ENCODE measurements around the gene NUDT14.

Gene NUDT14

DNA sequence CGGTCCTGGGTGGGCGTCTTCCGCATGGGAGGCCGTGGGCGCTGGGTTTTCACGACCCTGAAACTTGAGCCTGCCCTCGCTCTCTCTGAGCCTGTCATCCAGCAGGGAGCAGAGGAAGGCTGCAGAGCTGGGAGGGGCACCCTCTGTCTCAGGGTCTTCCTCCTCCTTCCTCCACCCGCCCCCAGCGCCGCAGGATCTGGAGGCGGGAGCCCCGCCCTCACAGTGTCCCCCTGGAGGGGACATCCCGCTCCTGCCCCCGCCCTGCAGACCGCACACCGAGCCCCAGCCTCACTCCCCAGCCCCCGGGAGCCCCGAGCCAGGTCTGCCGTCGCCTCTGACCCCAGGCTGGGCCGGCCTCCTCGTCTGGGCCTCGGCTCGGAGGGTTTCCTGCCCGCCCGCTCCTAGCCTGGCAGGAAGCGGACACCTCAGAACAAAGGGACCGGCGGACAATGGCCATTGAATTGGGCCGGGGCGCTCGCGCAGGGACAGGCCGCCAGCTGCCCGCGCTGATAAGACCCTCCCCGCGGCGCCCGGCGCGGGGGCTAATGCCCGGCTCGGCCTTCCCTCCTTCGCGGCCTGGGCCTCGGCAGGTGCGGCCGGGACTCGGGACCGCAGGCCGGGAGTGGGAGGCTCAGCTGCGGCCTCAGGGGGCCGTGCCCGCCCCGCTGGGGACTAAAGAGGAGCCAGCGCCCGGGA lies 15.3 kb upstream of the NUDT14 start:
- Histone ChIP-seq H3K4me3 (replicated peaks; ENCODE audit: low read depth, low read length) (no peak overlapping the region), H3K27me3 (replicated peaks; ENCODE audit: control insufficient read depth, insufficient read depth, low read length) (no peaks in the 10 kb centered on the region; the same call in 1 of the 2 replicates), H3K36me3 (ENCODE audit: control insufficient read depth, insufficient read depth, low read length) (no peaks in the 10 kb centered on the region)
- DNase-seq (ENCODE audit: extremely low read depth, insufficient read length), result no peak
- TF ChIP-seq, protein P1, sequence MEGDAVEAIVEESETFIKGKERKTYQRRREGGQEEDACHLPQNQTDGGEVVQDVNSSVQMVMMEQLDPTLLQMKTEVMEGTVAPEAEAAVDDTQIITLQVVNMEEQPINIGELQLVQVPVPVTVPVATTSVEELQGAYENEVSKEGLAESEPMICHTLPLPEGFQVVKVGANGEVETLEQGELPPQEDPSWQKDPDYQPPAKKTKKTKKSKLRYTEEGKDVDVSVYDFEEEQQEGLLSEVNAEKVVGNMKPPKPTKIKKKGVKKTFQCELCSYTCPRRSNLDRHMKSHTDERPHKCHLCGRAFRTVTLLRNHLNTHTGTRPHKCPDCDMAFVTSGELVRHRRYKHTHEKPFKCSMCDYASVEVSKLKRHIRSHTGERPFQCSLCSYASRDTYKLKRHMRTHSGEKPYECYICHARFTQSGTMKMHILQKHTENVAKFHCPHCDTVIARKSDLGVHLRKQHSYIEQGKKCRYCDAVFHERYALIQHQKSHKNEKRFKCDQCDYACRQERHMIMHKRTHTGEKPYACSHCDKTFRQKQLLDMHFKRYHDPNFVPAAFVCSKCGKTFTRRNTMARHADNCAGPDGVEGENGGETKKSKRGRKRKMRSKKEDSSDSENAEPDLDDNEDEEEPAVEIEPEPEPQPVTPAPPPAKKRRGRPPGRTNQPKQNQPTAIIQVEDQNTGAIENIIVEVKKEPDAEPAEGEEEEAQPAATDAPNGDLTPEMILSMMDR (IDR thresholded peaks at IDR 0.05; ENCODE audit: insufficient read depth, low read length, poor library complexity, severe bottlenecking), result no peak

DNA sequence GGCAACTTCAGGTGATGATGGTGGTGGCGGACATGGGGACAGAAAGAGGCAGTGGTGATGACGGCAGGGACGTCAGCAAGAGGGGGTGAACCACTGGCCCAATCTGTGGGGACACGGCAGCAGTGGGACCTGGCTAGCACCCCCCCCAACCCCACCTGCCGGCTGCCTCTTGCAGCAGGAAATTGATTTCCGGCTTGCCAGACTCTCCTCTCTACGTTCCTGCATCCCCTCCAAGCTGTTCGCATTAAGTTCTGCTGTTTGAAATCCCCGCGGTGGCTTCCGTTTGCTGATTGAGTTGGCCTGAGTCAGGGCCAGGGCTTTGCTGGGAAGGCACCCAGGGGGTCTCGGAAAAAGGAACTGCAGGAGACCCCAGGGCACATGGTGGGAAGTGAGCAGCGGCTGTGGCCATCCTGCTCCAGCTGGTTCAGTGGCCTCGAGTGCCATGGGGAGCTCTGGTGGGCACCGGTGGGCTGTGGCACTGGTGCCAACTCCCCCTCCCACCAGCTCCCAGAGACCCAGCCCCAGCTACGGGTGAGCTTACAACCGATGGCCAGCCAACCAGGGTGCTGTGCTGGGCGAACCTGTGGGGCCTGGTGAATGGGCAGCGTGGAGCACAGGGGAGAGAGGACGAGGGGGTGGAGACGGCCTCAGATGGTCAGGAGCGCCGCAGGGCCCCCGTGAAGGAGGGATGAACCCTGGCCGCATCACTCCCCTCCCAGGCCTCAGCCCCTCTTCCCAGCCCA lies 14.6 kb upstream of the NUDT14 start:
- TF ChIP-seq, protein P1 (IDR thresholded peaks at IDR 0.05; ENCODE audit: insufficient read depth, low read length, poor library complexity, severe bottlenecking), result no peak
- DNase-seq (ENCODE audit: extremely low read depth, insufficient read length), result no peak
- no peaks in the 10 kb centered on the region for H3K36me3 ChIP-seq (ENCODE audit: control insufficient read depth, insufficient read depth, low read length)
- no peaks in the 10 kb centered on the region; the same call in 1 of the 2 replicates for H3K27me3 ChIP-seq (replicated peaks; ENCODE audit: control insufficient read depth, insufficient read depth, low read length)
- H3K4me3 ChIP-seq (replicated peaks; ENCODE audit: low read depth, low read length), result no peak overlapping the region

DNA sequence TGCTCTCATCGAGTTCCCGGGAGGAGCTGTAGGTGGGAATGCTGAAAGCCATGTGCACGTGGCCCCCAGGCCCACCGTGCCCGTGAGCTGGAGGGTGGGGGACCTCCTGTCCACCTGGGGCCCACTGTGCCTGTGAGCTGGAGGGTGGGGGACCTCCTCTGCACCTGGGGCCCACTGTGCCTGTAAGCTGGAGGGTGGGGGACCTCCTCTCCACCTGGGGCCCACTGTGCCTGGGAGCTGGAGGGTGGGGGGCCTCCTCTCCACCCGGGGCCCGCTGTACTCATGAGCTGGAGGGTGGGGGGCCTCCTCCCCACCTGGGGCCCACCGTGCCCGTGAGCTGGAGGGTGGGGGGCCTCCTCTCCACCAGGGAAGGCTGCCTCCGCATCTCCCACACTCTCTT lies 13.9 kb upstream of the NUDT14 start:
- no peaks in the 10 kb centered on the region; the same call in 1 of the 2 replicates for H3K27me3 ChIP-seq (replicated peaks; ENCODE audit: control insufficient read depth, insufficient read depth, low read length)
- H3K4me3 ChIP-seq (replicated peaks; ENCODE audit: low read depth, low read length), result no peak overlapping the region
- DNase-seq (ENCODE audit: extremely low read depth, insufficient read length), result no peak
- TF ChIP-seq, protein P1 (IDR thresholded peaks at IDR 0.05; ENCODE audit: insufficient read depth, low read length, poor library complexity, severe bottlenecking), result no peak
- no peaks in the 10 kb centered on the region for H3K36me3 ChIP-seq (ENCODE audit: control insufficient read depth, insufficient read depth, low read length)

DNA sequence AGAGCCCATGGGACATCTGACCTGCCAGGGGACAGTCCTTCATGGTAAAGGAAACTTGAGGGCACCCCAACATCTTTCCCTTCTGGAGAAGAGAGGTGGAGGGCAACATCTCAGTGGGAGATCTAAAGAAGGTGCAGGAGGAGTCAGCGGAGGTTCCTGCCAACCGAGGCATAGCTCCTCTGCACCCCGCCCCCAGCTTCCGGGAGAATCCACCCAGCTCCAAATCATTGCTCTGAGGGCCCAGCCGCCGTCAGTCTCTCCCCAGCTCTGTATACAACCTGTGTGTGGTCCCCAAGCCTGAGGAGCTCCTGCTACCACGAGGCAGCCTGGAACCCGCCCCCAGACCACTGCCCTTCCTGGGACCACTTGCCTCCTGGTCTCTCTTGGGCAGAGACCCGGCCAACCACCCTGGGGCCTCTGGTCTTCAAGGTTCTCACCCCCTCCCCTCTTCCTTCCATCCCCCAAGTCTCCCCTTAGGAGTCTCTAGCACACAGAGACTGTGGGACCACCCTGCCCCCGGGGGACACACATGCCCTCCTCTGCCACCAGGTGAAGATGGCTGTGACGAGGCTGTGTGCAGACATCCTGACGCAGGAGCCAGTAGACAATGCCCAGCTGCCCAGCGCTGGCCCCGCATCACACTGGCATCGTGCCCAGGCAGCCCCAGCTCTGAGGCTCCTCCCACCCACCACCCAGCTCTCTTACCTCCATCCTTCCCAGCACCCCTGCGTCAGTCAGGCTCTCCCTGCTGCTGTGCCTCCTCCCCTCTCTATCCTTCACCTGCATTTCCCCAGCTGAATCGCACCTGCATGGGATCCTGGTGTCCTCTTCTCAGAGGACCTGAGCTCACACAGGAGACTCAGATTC lies 13.0 kb upstream of the NUDT14 start:
- no peak for DNase-seq (ENCODE audit: extremely low read depth, insufficient read length)
- TF ChIP-seq, protein P1 (IDR thresholded peaks at IDR 0.05; ENCODE audit: insufficient read depth, low read length, poor library complexity, severe bottlenecking), result no peak
- Histone ChIP-seq H3K36me3 (ENCODE audit: control insufficient read depth, insufficient read depth, low read length) (no peaks in the 10 kb centered on the region), H3K27me3 (replicated peaks; ENCODE audit: control insufficient read depth, insufficient read depth, low read length) (no peaks in the 10 kb centered on the region; the same call in 1 of the 2 replicates), H3K4me3 (replicated peaks; ENCODE audit: low read depth, low read length) (no peak overlapping the region)

DNA sequence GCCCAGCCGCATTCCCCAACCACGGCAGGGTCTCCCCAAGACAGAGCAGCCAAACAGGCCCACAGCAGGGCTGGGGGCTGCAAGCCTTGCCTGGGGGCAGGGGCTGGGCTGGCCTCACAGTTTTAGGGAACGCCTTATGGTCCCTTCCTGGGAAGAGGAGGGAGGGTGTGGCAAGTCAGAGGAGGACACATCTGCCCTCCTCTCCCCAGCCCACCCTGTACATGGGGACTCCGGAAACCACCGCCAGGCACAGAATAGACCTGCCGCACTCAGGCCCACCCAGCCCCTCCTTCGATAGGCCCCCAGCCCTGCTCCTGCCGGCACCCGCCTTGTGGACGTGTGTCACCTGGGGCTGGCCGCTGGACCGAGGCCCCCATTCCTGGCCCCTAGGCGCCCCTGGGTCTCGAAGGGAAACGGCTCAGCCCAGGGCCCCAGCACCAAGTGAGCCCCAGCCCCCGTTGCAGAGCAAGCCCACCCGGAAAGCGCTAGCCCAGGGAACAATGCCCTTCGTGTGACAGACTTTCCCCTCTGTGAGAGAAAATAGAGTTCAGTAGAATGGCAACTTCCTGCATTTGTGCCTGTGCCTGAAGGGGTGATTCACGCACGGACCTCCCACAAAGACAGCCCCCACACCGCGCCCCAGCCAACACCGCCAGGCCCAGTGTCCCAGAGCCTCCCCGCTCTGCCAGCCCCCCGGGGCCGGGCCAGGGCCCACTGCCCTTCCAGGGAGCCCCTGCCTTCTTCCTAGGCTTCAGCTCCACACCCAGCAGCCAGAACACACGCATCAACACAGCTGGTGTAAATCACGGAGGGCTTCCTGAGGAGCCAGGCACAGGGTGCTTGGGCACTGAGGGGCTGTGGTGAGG lies 12.0 kb upstream of the NUDT14 start:
- TF ChIP-seq, protein P1 (IDR thresholded peaks at IDR 0.05; ENCODE audit: insufficient read depth, low read length, poor library complexity, severe bottlenecking), result no peak
- no peak for DNase-seq (ENCODE audit: extremely low read depth, insufficient read length)
- Histone ChIP-seq H3K36me3 (ENCODE audit: control insufficient read depth, insufficient read depth, low read length) (no peaks in the 10 kb centered on the region), H3K4me3 (replicated peaks; ENCODE audit: low read depth, low read length) (no peak overlapping the region), H3K27me3 (replicated peaks; ENCODE audit: control insufficient read depth, insufficient read depth, low read length) (no peaks in the 10 kb centered on the region; the same call in 1 of the 2 replicates)

All from GM06990 (cell line).